Kidney (tissue), 14 donors: Measurements from ENCODE around the gene GPRC5C. TPM values are rescaled to one million over a fixed set of nuclear protein-coding genes. Genes with fewer than 3 reads are reported as not detected.

Experiments
- DNase-seq, 5 donors: peaks; one replicate each; pipeline ENCODE4 v3.0.0-alpha.2; 2013 to 2020
- FAIRE-seq: peaks from 2 replicates; lab custom pipeline; 2012; peaks lifted over from hg19 to GRCh38; lab: Jason Lieb, UNC
- H3K27ac ChIP-seq, 2 donors: one replicate each; pipeline ENCODE4 v1.7.0; 2013; ENCODE audit warnings: low read depth in 2 of 2, low read length in 2 of 2, inconsistent platforms in 1 of 2
- H3K27me3 ChIP-seq: one replicate; pipeline ENCODE4 v1.7.1; 2013; ENCODE audit warnings: low read length, inconsistent platforms; ENCODE audit not compliant: control insufficient read depth, insufficient read depth
- H3K36me3 ChIP-seq, 3 donors: one replicate each; pipeline versions ENCODE4 v1.7.0 to v1.7.1; 2013; ENCODE audit warnings: low read length in 3 of 3, control low read depth in 1 of 3, inconsistent platforms in 1 of 3; ENCODE audit not compliant: insufficient read depth in 3 of 3, control insufficient read depth in 2 of 3
- H3K4me1 ChIP-seq, 3 donors: one replicate each; pipeline versions ENCODE4 v1.7.0 to v1.7.1; 2013; ENCODE audit warnings: low read length in 3 of 3, inconsistent platforms in 1 of 3, low read depth in 1 of 3; ENCODE audit not compliant: control insufficient read depth in 2 of 3, insufficient read depth in 2 of 3
- H3K4me3 ChIP-seq, 3 donors: one replicate each; pipeline versions ENCODE4 v1.7.0 to v1.8.1; 2013; ENCODE audit warnings: low read length in 3 of 3, control low read depth in 1 of 3, inconsistent platforms in 1 of 3
- H3K9ac ChIP-seq, 3 donors: one replicate each; pipeline versions ENCODE4 v1.7.0 to v1.7.1; 2013; ENCODE audit warnings: low read length in 3 of 3, control low read depth in 1 of 3, inconsistent platforms in 1 of 3
- H3K9me3 ChIP-seq, 3 donors: one replicate each; pipeline versions ENCODE4 v1.7.0 to v1.7.1; 2013; ENCODE audit warnings: low read length in 3 of 3, control low read depth in 1 of 3, inconsistent platforms in 1 of 3; ENCODE audit not compliant: control insufficient read depth in 2 of 3, insufficient read depth in 1 of 3
- CTCF ChIP-seq: IDR thresholded peaks from 3 replicates; pipeline ENCODE4 v1.5.1; 2012; ENCODE audit warnings: mild to moderate bottlenecking, moderate library complexity, borderline replicate concordance; ENCODE audit not compliant: insufficient read depth; ENCODE audit errors: extremely low read depth
- intact Hi-C: fragments of 100-400 bp; cut with DNase I; formaldehyde crosslinking; loops from one replicate; pipeline ENCODE4 v1.11.1; 2022
- polyA plus RNA-seq: library from polyadenylated mRNA; stranded (reverse); fragments of 350-450 nt; fragmentation: Illumina TruSeq; extraction: RNeasy Lipid Tissue Mini Kit (QIAGEN cat#74804); gene quantifications from one replicate; pipeline ENCODE4 v1.2.3, GENCODE V29; 2014; ENCODE audit warnings: low read depth, low replicate concordance; ENCODE audit not compliant: insufficient read depth
- total RNA-seq: library from RNA; stranded (reverse); fragmentation: NEBNext Ultra II Directional; extraction: Animal tissue kit (Norgen Biotek cat#: 25700); gene quantifications from one replicate; pipeline ENCODE4 v1.2.1, GENCODE V29; 2021
- donor health status: control.
- donor health status: control.
- donor health status: control.
- donor health status: control.
- donor health status: control.
- donor health status: DM: yes; HTN: yes; CAD: no.
- donor health status: Normal renal cell carcinoma (clear cell type).

The GPRC5C gene
- total and polyA plus RNA-seq, 2 donors from 2014 or later = 242 to 358 TPM

GRCh38 chr17:74475189-74475588 is 43.3 kb downstream of the GPRC5C start:
- FAIRE-seq = no peak
- intact Hi-C loops = no loop called here
- no peaks in the 10 kb centered on the region for H3K36me3 ChIP-seq
- no peak overlapping the region for H3K4me3 ChIP-seq
- no peaks in the 10 kb centered on the region for H3K4me1 ChIP-seq
- no peak for DNase-seq
- no peaks in the 10 kb centered on the region for H3K9me3 ChIP-seq
- no peaks in the 10 kb centered on the region for H3K27me3 ChIP-seq
- no peak overlapping the region for H3K9ac ChIP-seq
- TF ChIP-seq CTCF = no peak
- no peak overlapping the region for H3K27ac ChIP-seq

GRCh38 chr17:74477411-74477810 is 45.5 kb downstream of the GPRC5C start:
- no peak overlapping the region for H3K27ac ChIP-seq
- H3K9me3 ChIP-seq = no peaks in the 10 kb centered on the region
- DNase-seq = no peak
- H3K27me3 ChIP-seq = no peaks in the 10 kb centered on the region
- no peaks in the 10 kb centered on the region for H3K36me3 ChIP-seq
- no peak for FAIRE-seq
- H3K4me1 ChIP-seq = no peaks in the 10 kb centered on the region
- H3K4me3 ChIP-seq = no peak overlapping the region
- TF ChIP-seq CTCF = no peak
- intact Hi-C loops = no loop called here
- no peak overlapping the region for H3K9ac ChIP-seq

- no peak for TF ChIP-seq CTCF
- H3K27ac ChIP-seq = no peak overlapping the region
- H3K9me3 ChIP-seq = no peaks in the 10 kb centered on the region
- H3K4me3 ChIP-seq = no peak overlapping the region
- no peaks in the 10 kb centered on the region for H3K4me1 ChIP-seq
- no peak overlapping the region for H3K9ac ChIP-seq
- FAIRE-seq = no peak
- DNase-seq = no peak
- H3K36me3 ChIP-seq = no peaks in the 10 kb centered on the region
- H3K27me3 ChIP-seq = no peaks in the 10 kb centered on the region
- intact Hi-C loops = no loop called here
Observed at GRCh38 chr17:74478420-74479100, 46.7 kb downstream of the GPRC5C start.

- Histone ChIP-seq H3K9me3 (no peaks in the 10 kb centered on the region), H3K4me3 (no peak overlapping the region), H3K36me3 (no peaks in the 10 kb centered on the region), H3K27ac (no peak overlapping the region), H3K4me1 (no peaks in the 10 kb centered on the region), H3K9ac (no peak overlapping the region), H3K27me3 (no peaks in the 10 kb centered on the region)
- DNase-seq = no peak
- FAIRE-seq = no peak
- TF ChIP-seq CTCF = no peak
- intact Hi-C loops = no loop called here
Observed at GRCh38 chr17:74480290-74480689, 48.4 kb downstream of the GPRC5C start.
